ENCODE measurements around the gene ECPAS.
"Not testable (repeated sequence)": the region's sequence is repeated elsewhere in the genome, so short reads cannot be mapped to it uniquely, and the experiment has no call there.

Gene ECPAS

GRCh38 chr9:111467778-111468367 is 16.3 kb downstream of the ECPAS start:
- DNase-seq = no peak

- DNase-seq = no peak
Observed at GRCh38 chr9:111463048-111463447, 21.1 kb downstream of the ECPAS start.

GRCh38 chr9:111458139-111459009 is 25.8 kb downstream of the ECPAS start:
- no peak for DNase-seq

- peak; percentile 6 for DNase-seq
Observed at GRCh38 chr9:111456529-111456928, 27.7 kb downstream of the ECPAS start.

GRCh38 chr9:111455638-111456037 is 28.5 kb downstream of the ECPAS start:
- no peak for DNase-seq

- DNase-seq = no peak
Observed at GRCh38 chr9:111454751-111455150, 29.4 kb downstream of the ECPAS start.

- DNase-seq = no peak
Observed at GRCh38 chr9:111451570-111451969, 32.6 kb downstream of the ECPAS start.

GRCh38 chr9:111450124-111450523 is 34.1 kb downstream of the ECPAS start:
- no peak for DNase-seq

GRCh38 chr9:111449705-111450104 is 34.5 kb downstream of the ECPAS start:
- no peak for DNase-seq

GRCh38 chr9:111445799-111446198 is 38.4 kb downstream of the ECPAS start:
- not testable (repeated sequence) for DNase-seq

GRCh38 chr9:111443454-111443853 is 40.7 kb downstream of the ECPAS start:
- no peak for DNase-seq

- no peak for DNase-seq
Observed at GRCh38 chr9:111442360-111443027, 41.7 kb downstream of the ECPAS start.

GRCh38 chr9:111440226-111440625 is 44.0 kb downstream of the ECPAS start:
- DNase-seq = no peak

- DNase-seq = no peak
Observed at GRCh38 chr9:111438541-111439235, 45.5 kb downstream of the ECPAS start.

- no peak for DNase-seq
Observed at GRCh38 chr9:111436571-111436970, 47.6 kb downstream of the ECPAS start.

- DNase-seq = no peak
Observed at GRCh38 chr9:111433082-111433481, 51.1 kb downstream of the ECPAS start.

GRCh38 chr9:111431684-111432083 is 52.5 kb downstream of the ECPAS start:
- DNase-seq = no peak

GRCh38 chr9:111429175-111429574 is 55.0 kb downstream of the ECPAS start:
- DNase-seq = no peak

GRCh38 chr9:111427186-111427585 is 57.0 kb downstream of the ECPAS start:
- no peak for DNase-seq

GRCh38 chr9:111423389-111423788 is 60.8 kb downstream of the ECPAS start:
- no peak for DNase-seq

- no peak for DNase-seq
Observed at GRCh38 chr9:111414406-111414805, 69.8 kb downstream of the ECPAS start.

- DNase-seq = no peak
Observed at GRCh38 chr9:111413996-111414395, 70.2 kb downstream of the ECPAS start.

GRCh38 chr9:111412280-111412679 is 71.9 kb downstream of the ECPAS start:
- DNase-seq = no peak

Data from kidney glomerular epithelial cell (primary cell).